ENCODE measurements around the gene HAUS8.
A peak's percentile ranks its signal among the peaks of the same experiment; 100 is the strongest.
"Not testable (repeated sequence)": the region's sequence is repeated elsewhere in the genome, so short reads cannot be mapped to it uniquely, and the experiment has no call there.

The HAUS8 gene

DNA sequence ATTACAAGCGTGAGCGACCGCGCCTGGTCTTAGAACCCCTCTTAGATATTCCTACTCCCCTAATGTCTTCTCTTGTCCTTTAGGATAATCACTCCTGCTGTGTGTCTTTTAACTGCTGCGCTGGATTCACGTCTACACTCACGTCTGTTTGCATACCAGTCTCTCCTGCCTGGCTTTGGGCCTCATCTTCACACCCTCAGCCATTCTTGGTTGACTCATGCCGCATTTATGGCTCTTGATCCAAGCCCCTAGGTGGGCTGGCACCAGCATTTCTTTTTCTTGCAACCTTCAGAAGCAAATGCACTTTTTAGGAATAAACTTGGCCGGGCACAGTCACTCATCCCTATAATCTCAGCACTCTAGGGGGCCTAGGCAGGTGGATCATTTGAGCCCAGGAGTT, 23.1 kb upstream of the HAUS8 start:
- DNase-seq: no peak

- DNase-seq: no peak
Observed at GRCh38 chr19:17097593-17098126, 22.4 kb upstream of the HAUS8 start.

DNA sequence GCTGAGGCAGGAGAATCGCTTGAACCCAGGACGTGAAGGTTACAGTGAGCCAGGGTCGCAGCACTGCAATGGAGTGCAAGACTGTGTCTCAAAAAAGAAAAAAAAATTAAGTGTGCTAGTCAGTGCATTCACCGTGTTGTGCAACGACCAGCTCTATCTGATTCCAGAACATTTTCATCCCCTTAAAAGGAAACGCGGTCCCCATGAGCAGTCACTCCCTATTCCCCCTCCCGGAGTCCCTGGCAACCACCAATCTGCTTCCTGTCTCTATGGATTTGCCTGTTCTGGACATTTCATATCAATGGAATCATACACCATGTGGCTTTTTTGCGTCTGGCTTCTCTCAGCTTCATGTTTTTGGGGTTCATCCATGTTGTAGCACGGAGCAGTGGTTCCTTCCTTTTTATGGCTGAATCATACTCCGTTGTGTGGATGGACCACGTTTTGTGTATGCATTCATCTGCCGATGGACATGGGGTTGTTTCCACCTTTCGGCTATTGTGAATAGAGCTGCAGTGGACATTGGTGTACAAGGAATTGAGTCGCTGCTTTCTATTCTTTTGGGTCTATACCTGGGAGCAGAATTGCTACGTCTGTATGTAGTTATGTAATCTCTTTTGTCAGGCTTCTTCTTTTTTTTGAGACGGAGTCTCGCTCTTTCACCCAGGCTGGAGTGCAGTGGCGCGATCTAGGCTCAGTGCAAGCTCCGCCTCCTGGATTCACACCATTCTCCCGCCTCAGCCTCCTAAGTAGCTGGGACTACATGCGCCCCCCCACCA, 20.1 kb upstream of the HAUS8 start:
- no peak for DNase-seq

- DNase-seq: not testable (repeated sequence)
Observed at GRCh38 chr19:17094694-17095093, 19.4 kb upstream of the HAUS8 start.

DNA sequence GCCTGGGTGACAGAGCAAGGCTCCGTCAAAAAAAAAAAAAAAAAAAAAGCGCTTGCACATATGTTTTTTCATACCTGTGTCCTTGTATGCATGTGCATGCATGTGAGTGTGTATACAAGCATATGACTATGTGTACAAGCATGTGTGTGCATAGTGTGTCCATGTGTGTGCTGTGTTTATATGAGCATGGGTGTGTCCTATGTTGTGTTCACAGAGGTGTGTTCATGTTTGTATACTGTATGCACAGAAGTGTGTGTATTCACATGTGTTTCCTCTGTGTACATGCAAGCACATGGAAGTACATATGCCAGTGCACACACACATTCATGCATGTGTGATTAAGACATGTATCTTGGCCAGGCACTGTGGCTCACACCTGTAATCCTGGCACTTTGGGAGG, 17.4 kb upstream of the HAUS8 start:
- DNase-seq: no peak

DNA sequence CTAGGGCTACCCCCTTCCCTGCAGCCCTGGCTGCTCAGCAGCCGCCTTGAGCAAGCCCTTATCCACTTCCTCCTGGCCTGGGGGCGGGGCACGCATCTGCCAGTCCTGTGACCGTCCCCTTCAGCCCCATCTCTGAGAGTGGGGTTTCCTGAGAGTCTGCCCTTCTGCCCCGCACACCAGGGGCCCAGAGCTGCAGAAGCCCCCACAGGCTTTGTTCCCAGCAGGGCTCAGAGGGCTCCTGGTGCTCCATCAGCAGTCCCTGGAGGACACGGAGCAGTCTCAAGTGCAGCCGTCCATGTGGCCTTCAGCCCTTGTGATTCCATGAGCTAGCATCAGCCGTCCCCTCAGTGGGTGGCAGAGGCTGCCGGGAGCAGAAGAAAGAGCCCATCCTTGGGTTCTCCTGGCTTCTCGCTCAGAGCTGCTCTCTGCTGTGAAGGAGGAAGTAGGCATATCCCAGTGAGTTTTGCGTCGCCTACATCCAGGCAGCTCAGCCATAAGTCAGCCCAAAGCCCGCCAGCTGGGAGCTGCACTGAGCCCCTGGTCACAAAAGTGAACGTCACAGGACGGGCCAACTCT, 16.6 kb upstream of the HAUS8 start:
- DNase-seq: no peak

- DNase-seq: peak; percentile 38
Observed at GRCh38 chr19:17090583-17090982, 15.3 kb upstream of the HAUS8 start.

DNA sequence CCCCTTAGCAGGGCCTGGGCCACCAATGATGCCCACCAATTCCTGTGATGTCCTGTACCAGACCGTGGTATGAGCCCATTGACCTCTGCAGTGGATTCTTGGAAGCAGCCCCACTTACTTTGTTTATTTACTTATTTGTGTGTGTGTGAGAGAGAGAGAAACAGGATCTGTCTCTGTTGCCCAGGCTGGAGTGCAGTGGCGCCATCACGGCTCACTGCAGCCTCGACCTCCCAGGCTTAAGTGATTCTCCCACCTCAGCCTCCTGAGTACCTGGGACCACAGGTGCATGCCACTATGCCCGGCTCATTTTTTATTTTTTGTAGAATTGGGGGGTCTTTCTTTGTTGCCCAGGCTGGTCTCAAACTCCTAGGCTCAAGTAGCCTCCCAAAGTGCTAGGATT, 13.3 kb upstream of the HAUS8 start:
- no peak for DNase-seq

DNA sequence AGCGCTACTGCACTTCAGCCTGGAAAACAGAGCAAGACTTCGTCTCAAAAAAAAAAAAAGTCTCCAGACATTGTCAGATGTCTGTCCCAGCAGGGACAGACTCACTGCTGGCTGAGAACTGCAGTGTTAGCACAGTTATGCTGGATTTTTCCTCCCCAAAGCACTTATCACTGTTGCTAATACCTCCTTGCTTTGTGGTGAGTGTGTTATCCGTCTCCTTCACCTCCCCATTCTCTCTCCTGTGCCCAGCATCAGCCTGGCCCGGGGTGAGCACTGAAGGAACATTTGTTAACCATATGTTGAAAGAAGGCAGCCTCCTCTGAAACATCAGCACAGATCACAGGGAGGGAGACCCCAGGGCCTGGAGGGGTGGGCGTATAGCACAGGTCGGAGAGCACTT, 11.6 kb upstream of the HAUS8 start:
- DNase-seq: no peak

GRCh38 chr19:17086120-17086519, 10.9 kb upstream of the HAUS8 start:
- DNase-seq: no peak

- no peak for DNase-seq
Observed at GRCh38 chr19:17081672-17082630, 6.7 kb upstream of the HAUS8 start.

DNA sequence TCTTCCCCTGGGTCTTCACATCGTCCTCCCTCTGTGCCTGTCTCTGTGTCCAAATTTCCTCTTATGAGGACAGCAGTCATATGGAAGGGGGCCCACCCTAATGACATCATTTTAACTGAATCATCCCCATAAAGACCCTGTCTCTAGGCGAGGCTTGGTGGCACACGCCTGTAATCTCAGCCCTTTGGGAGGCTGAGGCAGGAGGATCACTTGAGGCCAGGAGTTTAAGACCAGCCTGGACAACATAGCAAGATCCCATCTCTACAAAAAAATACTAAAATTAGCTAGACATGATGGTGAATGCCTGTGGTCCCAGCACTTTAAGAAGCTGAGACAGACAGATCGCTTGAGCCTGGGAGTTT, 5.2 kb upstream of the HAUS8 start:
- DNase-seq: no peak

DNA sequence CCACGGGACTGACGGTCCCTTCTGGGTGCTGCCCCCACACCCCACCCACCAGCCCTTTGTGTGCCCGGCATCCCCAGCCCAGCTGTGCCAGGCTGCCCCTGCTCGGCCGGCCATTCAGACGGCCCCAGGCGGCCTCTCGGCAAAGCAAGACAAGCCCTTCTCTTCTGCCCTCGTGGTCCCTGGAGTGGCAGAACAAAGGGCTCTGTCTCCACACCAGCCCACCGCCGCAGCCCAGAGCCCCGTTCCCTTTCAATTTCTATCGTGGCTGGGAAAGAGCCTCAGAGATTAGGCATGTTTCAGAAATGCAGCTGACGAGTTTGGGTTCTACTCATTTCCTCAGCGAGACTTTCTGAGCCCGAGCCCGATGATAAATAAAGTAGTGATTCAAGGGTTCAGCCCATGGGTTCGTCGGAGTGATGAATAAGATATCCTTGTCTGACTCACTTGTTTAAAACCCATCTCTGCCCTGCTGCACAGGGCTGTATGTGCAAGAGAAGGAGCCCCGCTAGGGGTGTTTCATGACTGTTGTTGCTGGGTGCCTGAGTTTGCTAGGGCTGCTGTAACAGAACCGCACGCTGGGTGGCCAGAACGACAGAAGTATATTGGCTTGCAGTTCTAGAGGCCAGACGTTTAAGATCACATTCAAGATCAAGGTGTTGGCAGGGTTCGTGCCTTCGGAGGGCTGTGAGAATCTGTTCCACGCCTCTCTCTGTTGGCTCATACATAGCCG, 4.6 kb upstream of the HAUS8 start:
- DNase-seq: peak; percentile 90

- DNase-seq: no peak
Observed at GRCh38 chr19:17078920-17079709, 3.9 kb upstream of the HAUS8 start.

DNA sequence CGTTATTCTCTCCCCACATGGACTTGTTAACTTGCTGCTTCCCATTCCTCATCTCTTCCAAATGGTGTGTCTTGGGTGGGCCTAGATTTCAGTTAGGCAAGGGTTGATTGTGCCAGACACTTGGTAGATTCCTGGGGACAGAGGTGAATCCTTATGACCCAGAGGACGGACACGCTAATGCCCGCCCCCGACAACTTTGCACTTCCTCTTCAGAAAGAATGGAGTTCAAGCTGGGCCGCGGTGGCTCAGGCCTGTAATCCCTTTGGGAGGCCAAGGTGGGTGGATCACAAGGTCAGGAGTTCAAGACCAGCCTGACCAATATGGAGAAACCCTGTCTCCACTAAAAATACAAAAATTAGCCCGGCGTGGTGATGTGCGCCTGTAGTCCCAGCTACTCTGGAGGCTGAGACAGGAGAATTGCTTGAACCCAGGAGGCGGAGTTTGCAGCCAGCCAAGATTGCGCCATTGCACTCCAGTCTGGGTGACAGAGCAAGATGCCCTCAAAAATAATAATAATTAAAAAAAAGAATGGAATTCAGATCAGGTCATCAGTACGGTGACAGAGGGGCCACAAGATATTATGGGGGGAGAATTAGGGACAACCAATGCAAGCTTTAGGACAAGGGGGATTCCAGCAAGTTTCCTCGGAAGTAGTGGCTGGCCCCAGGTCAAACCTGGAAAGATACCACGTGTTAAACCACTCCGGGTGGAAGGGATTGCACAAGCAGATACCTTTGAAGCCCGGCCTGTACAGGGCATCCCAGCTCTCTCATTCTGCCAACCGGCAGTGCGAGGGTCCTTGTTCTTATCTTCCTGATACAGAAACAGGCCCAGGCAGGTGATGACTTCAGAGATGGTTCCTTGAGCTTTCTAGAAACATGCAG, 3.0 kb upstream of the HAUS8 start:
- DNase-seq: no peak

GRCh38 chr19:17077447-17078028, 2.3 kb upstream of the HAUS8 start:
- DNase-seq: no peak

GRCh38 chr19:17076543-17076991, 1.3 kb upstream of the HAUS8 start:
- peak; percentile 46 for DNase-seq

- peak; percentile 52 for DNase-seq
Observed at GRCh38 chr19:17075864-17076542, 751 bp upstream of the HAUS8 start.

DNA sequence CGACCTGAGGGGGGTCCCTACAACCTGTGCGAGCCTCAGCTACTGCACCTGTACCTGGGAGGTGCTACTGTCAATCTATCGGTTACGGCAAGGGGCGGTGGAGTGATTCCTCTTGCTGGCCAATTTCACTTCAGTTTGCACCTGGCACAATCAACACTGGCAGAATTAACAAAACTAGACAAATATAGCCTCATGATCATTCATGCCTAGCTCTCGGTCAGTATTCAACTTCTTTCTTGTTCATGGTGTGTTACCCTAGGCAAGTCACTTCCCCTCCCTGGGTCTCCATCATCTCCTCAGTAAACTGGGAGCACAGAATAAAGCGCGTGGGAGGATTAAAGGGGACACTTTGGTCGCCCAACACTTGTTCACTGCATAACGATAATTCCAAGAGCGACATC, 618 bp downstream of the HAUS8 start:
- DNase-seq: no peak

Data from activated CD4-positive, alpha-beta T cell treated with anti-CD3 and anti-CD28 coated beads, Interleukin-2, Interleukin-6, amounts not matched to agents 100 ng/mL and 50 ng/mL, durations not matched to agents 16 hours and 8 hours (primary cell).